SK-N-SH treated with all-trans-retinoic acid at 6 μM for 48 hours (cell line): ENCODE results near the gene CDC42SE1.

Source experiments
- ATAC-seq: fragments of 200-7000 bp; cut with Tn5 transposase; 3 replicates; pipeline ENCODE4 v1.9.1; 2020; ENCODE audit warnings: mild to moderate bottlenecking, moderate library complexity
- ARNTL ChIP-seq: fragments of 450-650 bp; formaldehyde crosslinking; IDR thresholded peaks from 2 replicates; pipeline ENCODE4 v1.5.0; 2020; ENCODE audit warnings: low read depth, mild to moderate bottlenecking, moderate library complexity, borderline replicate concordance
- BACH2 ChIP-seq: fragments of 250-450 bp; sonication (Bioruptor Pico); IDR thresholded peaks from 2 replicates; pipeline ENCODE4 v1.9.0; 2021; ENCODE audit warnings: mild to moderate bottlenecking, borderline replicate concordance
- CSDC2 ChIP-seq: fragments of 250-450 bp; sonication (Bioruptor Pico); IDR thresholded peaks from 2 replicates; pipeline ENCODE4 v1.5.0; 2020; ENCODE audit warnings: mild to moderate bottlenecking, moderate library complexity
- CSRNP3 ChIP-seq: fragments of 250-450 bp; sonication (Bioruptor Pico); IDR thresholded peaks from 2 replicates; pipeline ENCODE4 v1.5.1; 2021; ENCODE audit warnings: mild to moderate bottlenecking, moderate library complexity
- ESRRG ChIP-seq: fragments of 250-450 bp; sonication (Bioruptor Pico); IDR thresholded peaks from 2 replicates; pipeline ENCODE4 v1.6.1; 2021; ENCODE audit warnings: mild to moderate bottlenecking
- GLIS3 ChIP-seq: fragments of 250-450 bp; sonication (Bioruptor Pico); IDR thresholded peaks from 2 replicates; pipeline ENCODE4 v1.5.0; 2020; ENCODE audit warnings: mild to moderate bottlenecking, moderate library complexity
- ISL1 ChIP-seq: fragments of 250-450 bp; sonication (Bioruptor Pico); IDR thresholded peaks from 2 replicates; pipeline ENCODE4 v2.1.2; 2022; ENCODE audit warnings: mild to moderate bottlenecking, moderate library complexity
- OSR1 ChIP-seq: fragments of 250-450 bp; sonication (Bioruptor Pico); IDR thresholded peaks from 2 replicates; pipeline ENCODE4 v1.8.0; 2022; ENCODE audit warnings: moderate library complexity, mild to moderate bottlenecking, inconsistent platforms
- PATZ1 ChIP-seq: fragments of 250-450 bp; sonication (Bioruptor Pico); IDR thresholded peaks from 2 replicates; pipeline ENCODE4 v1.8.0; 2020; ENCODE audit warnings: mild to moderate bottlenecking, moderate library complexity, borderline replicate concordance
- PPARA ChIP-seq: fragments of 250-450 bp; sonication (Bioruptor Pico); IDR thresholded peaks from 2 replicates; pipeline ENCODE4 v1.5.0; 2020; ENCODE audit warnings: mild to moderate bottlenecking, borderline replicate concordance
- RARB ChIP-seq: fragments of 250-450 bp; sonication (Bioruptor Pico); IDR thresholded peaks from 2 replicates; pipeline ENCODE4 v1.8.0; 2021; ENCODE audit warnings: mild to moderate bottlenecking, moderate library complexity
- SNAI2 ChIP-seq: fragments of 250-450 bp; sonication (Bioruptor Pico); IDR thresholded peaks from 2 replicates; pipeline ENCODE4 v1.5.0; 2020; ENCODE audit warnings: mild to moderate bottlenecking, moderate library complexity
- TCF4 ChIP-seq: fragments of 250-450 bp; sonication (Bioruptor Pico); IDR thresholded peaks from 2 replicates; pipeline ENCODE4 v1.8.0; 2021; ENCODE audit warnings: mild to moderate bottlenecking, moderate library complexity, borderline replicate concordance
- ZC3H10 ChIP-seq: fragments of 250-450 bp; sonication (Bioruptor Pico); IDR thresholded peaks from 2 replicates; pipeline ENCODE4 v1.5.1; 2021; ENCODE audit warnings: mild to moderate bottlenecking, moderate library complexity
- ZFP30 ChIP-seq: fragments of 450-650 bp; formaldehyde crosslinking; IDR thresholded peaks from 2 replicates; pipeline ENCODE4 v1.5.0; 2022; ENCODE audit warnings: mild to moderate bottlenecking, moderate library complexity
- ZNF565 ChIP-seq: fragments of 450-650 bp; formaldehyde crosslinking; conservative IDR thresholded peaks from 2 replicates; pipeline ENCODE4 v1.5.0; 2020; ENCODE audit warnings: low read depth, mild to moderate bottlenecking, moderate library complexity
- ZNF8 ChIP-seq: fragments of 450-650 bp; formaldehyde crosslinking; IDR thresholded peaks from 2 replicates; pipeline ENCODE4 v1.5.0; 2020; ENCODE audit warnings: mild to moderate bottlenecking, moderate library complexity
- TF ChIP-seq, protein P1 (sequence below): fragments of 250-450 bp; sonication (Bioruptor Pico); IDR thresholded peaks from 2 replicates; pipeline ENCODE4 v1.5.0; 2020; ENCODE audit warnings: mild to moderate bottlenecking, moderate library complexity
- TF ChIP-seq, protein P2 (sequence below): fragments of 250-450 bp; sonication (Bioruptor Pico); IDR thresholded peaks from 2 replicates; pipeline ENCODE4 v1.8.0; 2021; ENCODE audit warnings: low read depth, mild to moderate bottlenecking, moderate library complexity, borderline replicate concordance

CDC42SE1 gene

GRCh38 chr1:151070474-151071276 is 11.3 kb upstream of the CDC42SE1 start, which contains the start of gene GABPB2:
Gene GABPB2 (plus strand): TSS chr1:151070761. CDS start chr1:151088190, 17,429 bp downstream.
- peak; percentile 77; the same call in 1 of the 2 replicates for TF ChIP-seq PATZ1 (CRISPR knock-in tag)
- TF ChIP-seq, protein P1, sequence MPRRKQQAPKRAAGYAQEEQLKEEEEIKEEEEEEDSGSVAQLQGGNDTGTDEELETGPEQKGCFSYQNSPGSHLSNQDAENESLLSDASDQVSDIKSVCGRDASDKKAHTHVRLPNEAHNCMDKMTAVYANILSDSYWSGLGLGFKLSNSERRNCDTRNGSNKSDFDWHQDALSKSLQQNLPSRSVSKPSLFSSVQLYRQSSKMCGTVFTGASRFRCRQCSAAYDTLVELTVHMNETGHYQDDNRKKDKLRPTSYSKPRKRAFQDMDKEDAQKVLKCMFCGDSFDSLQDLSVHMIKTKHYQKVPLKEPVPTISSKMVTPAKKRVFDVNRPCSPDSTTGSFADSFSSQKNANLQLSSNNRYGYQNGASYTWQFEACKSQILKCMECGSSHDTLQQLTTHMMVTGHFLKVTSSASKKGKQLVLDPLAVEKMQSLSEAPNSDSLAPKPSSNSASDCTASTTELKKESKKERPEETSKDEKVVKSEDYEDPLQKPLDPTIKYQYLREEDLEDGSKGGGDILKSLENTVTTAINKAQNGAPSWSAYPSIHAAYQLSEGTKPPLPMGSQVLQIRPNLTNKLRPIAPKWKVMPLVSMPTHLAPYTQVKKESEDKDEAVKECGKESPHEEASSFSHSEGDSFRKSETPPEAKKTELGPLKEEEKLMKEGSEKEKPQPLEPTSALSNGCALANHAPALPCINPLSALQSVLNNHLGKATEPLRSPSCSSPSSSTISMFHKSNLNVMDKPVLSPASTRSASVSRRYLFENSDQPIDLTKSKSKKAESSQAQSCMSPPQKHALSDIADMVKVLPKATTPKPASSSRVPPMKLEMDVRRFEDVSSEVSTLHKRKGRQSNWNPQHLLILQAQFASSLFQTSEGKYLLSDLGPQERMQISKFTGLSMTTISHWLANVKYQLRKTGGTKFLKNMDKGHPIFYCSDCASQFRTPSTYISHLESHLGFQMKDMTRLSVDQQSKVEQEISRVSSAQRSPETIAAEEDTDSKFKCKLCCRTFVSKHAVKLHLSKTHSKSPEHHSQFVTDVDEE (CRISPR knock-in tag), result no peak; the same call in 1 of the 2 replicates
- peak; percentile 40; the same call in 1 of the 2 replicates for TF ChIP-seq GLIS3 (CRISPR knock-in tag)
- TF ChIP-seq CSDC2 (CRISPR knock-in tag), result 0 out of 2 replicates have a peak, but pooled peaks have one; percentile 57
- TF ChIP-seq, protein P2, sequence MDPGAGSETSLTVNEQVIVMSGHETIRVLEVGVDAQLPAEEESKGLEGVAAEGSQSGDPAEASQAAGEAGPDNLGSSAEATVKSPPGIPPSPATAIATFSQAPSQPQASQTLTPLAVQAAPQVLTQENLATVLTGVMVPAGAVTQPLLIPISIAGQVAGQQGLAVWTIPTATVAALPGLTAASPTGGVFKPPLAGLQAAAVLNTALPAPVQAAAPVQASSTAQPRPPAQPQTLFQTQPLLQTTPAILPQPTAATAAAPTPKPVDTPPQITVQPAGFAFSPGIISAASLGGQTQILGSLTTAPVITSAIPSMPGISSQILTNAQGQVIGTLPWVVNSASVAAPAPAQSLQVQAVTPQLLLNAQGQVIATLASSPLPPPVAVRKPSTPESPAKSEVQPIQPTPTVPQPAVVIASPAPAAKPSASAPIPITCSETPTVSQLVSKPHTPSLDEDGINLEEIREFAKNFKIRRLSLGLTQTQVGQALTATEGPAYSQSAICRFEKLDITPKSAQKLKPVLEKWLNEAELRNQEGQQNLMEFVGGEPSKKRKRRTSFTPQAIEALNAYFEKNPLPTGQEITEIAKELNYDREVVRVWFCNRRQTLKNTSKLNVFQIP (CRISPR knock-in tag), result peak; percentile 95; the same call in 1 of the 2 replicates
- no peak for TF ChIP-seq ESRRG
- peak; percentile 90 for ATAC-seq

GRCh38 chr1:151069103-151069486 is 9.7 kb upstream of the CDC42SE1 start:
- TF ChIP-seq ZFP30 (CRISPR knock-in tag), result no peak
- TF ChIP-seq ARNTL, result no peak
- TF ChIP-seq TCF4 (CRISPR knock-in tag), result no peak
- TF ChIP-seq BACH2 (CRISPR knock-in tag), result no peak
- TF ChIP-seq ZNF8 (CRISPR knock-in tag), result no peak
- TF ChIP-seq PATZ1 (CRISPR knock-in tag), result no peak
- no peak for TF ChIP-seq ZNF565 (CRISPR knock-in tag)
- no peak for TF ChIP-seq PPARA
- TF ChIP-seq, protein P2 (CRISPR knock-in tag), result no peak
- TF ChIP-seq CSDC2 (CRISPR knock-in tag), result no peak
- TF ChIP-seq GLIS3 (CRISPR knock-in tag), result no peak
- ATAC-seq, result no peak

DNA sequence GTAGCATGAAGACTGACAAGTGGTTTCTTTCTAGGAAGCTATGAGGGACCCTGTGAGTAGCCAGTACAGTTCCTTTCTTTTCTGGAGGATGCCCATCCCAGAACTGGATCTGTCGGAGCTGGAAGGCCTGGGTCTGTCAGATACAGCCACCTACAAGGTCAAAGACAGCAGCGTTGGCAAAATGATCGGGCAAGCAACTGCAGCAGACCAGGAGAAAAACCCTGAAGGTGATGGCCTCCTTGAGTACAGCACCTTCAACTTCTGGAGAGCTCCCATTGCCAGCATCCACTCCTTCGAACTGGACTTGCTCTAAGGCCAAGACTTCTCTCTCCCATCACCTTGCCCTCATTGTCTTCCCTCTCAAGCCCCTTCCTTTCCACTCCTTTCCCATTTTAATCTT is 7.8 kb upstream of the CDC42SE1 start:
- no peak for ATAC-seq
- no peak for TF ChIP-seq ESRRG
- TF ChIP-seq ZNF8 (CRISPR knock-in tag), result no peak
- no peak for TF ChIP-seq ZNF565 (CRISPR knock-in tag)
- TF ChIP-seq GLIS3 (CRISPR knock-in tag), result no peak
- no peak for TF ChIP-seq SNAI2 (CRISPR knock-in tag)

DNA sequence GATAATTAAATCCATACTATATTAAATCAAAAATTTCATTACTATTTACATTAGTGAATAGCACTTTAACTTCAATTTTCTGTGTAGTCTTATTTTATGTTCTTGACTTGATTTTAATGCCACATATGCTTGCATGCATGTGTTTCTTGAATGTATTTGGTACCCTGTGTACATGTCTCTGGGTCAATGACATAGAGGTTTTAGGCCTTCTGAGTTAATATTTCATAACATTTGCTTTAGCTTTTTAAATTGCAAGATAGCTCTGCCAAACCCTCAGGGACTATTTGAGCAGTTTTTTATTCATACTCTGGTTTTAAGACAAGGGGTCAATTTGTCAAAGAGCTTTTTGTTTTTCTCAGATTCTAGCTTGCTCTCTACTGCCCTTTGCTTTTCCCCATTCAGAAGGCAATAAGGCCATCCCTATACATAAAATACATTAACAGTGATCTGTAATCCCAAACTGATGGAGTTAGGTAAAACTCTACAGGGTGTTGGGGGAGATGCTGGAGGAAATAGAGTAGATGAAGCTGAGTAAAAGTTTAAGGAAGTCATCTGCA is 5.7 kb upstream of the CDC42SE1 start:
- ATAC-seq, result no peak
- TF ChIP-seq RARB (CRISPR knock-in tag) (no peak), ZNF8 (CRISPR knock-in tag) (no peak), ISL1 (CRISPR knock-in tag) (no peak), ZFP30 (CRISPR knock-in tag) (no peak), CSRNP3 (CRISPR knock-in tag) (no peak), OSR1 (CRISPR knock-in tag) (no peak), PATZ1 (CRISPR knock-in tag) (no peak), ARNTL (no peak), GLIS3 (CRISPR knock-in tag) (no peak), ZC3H10 (CRISPR knock-in tag) (no peak), TCF4 (CRISPR knock-in tag) (no peak), BACH2 (CRISPR knock-in tag) (no peak), CSDC2 (CRISPR knock-in tag) (no peak), PPARA (no peak)
